Measurements from ENCODE around the gene ZNF813.
"Not testable (repeated sequence)": the region's sequence is repeated elsewhere in the genome, so short reads cannot be mapped to it uniquely, and the experiment has no call there.

The ZNF813 gene

GRCh38 chr19:53492153-53492552 is 24.6 kb downstream of the ZNF813 start:
- DNase-seq (ENCODE audit: low read depth, low spot score), result no peak
- H3K36me3 ChIP-seq (ENCODE audit: insufficient read depth, insufficient read length, low read length), result peaks cover 28% of the 10 kb centered on the region
- H3K9me3 ChIP-seq (ENCODE audit: insufficient read depth, low read length), result peaks cover 24% of the 10 kb centered on the region
- no peaks in the 10 kb centered on the region for H3K27me3 ChIP-seq (ENCODE audit: insufficient read depth, insufficient read length)
- no peak overlapping the region for H3K9ac ChIP-seq (ENCODE audit: insufficient read length, low read depth)
- TF ChIP-seq YY1 (IDR thresholded peaks at IDR 0.05; ENCODE audit: insufficient read depth, insufficient read length) (no peak), SUZ12 (IDR thresholded peaks at IDR 0.05; ENCODE audit: extremely low read depth, insufficient read depth, insufficient read length) (no peak), ZNF274 (IDR thresholded peaks at IDR 0.05; ENCODE audit: low read depth, low read length) (no peak)
- H3K4me1 ChIP-seq (ENCODE audit: insufficient read depth, insufficient read length), result no peaks in the 10 kb centered on the region
- H3K4me3 ChIP-seq (ENCODE audit: insufficient read length, low read depth), result no peak overlapping the region

DNA sequence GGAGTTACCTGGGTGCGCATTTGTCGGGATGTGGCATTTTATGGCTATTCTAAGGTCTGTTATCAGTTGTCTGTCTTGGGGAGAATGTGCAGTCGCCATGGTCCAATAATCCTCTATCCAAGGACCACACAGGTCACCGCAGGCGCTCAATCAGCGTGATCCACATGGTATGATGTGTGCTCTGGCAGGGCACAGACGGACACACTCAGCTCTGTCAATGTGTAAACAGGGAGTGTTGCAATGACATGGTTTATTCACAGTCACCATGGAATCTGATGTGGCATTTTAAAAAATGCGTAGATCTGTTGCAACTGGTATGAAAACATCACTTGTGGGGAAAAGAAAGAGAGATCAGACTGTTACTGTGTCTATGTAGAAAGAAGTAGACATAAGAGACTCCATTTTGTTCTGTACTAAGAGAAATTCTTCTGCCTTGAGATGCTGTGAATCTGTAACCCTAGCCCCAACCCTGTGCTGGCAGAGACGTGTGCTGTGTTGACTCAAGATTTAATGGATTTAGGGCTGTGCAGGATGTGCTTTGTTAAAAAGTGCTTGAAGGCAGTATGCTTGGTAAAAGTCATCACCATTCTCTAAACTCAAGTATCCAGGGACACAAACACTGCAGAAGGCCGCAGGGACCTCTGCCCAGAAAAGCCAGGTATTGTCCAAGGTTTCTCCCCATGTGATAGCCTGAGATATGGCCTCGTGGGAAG is 29.9 kb downstream of the ZNF813 start:
- H3K4me1 ChIP-seq (ENCODE audit: insufficient read depth, insufficient read length); H3K9me3 ChIP-seq (ENCODE audit: insufficient read depth, low read length); H3K36me3 ChIP-seq (ENCODE audit: insufficient read depth, insufficient read length, low read length); DNase-seq (ENCODE audit: low read depth, low spot score); H3K4me3 ChIP-seq (ENCODE audit: insufficient read length, low read depth); H3K27me3 ChIP-seq (ENCODE audit: insufficient read depth, insufficient read length); H3K9ac ChIP-seq (ENCODE audit: insufficient read length, low read depth): not testable (repeated sequence)

DNA sequence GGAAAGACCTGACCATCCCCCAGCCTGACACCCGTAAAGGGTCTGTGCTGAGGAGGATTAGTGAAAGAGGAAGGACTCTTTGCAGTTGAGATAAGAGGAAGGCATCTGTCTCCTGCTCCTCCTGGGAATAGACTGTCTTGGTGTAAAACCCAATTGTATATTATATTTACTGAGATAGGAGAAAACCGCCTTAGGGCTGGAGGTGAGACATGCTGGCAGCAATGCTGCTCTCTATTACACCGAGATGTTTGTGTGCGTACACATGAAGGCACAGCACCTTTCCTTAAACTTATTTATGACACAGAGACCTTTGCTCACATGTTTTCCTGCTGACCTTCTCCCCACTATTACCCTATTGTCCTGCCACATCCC is 30.5 kb downstream of the ZNF813 start:
- not testable (repeated sequence) for DNase-seq (ENCODE audit: low read depth, low spot score); H3K27me3 ChIP-seq (ENCODE audit: insufficient read depth, insufficient read length); H3K9me3 ChIP-seq (ENCODE audit: insufficient read depth, low read length); H3K36me3 ChIP-seq (ENCODE audit: insufficient read depth, insufficient read length, low read length); H3K4me3 ChIP-seq (ENCODE audit: insufficient read length, low read depth); H3K9ac ChIP-seq (ENCODE audit: insufficient read length, low read depth); H3K4me1 ChIP-seq (ENCODE audit: insufficient read depth, insufficient read length)

DNA sequence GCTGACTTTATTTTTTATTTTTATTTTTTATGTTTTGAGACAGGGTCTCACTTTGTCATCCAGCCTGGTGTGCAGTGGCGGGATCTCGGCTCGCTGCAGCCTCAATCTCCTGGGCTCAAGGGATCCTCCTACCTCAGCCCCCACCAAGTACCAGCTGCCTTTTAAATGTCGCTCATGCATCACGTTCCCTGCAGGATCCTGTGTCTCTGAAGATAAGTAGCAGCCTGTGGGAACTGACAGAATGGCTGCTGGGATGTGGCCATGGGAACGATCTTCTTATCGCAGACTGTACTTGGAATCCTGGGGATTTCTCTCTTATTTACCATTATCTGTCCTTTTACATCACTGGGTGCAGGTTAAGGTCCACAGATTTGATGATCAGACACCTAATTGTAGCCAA is 35.6 kb downstream of the ZNF813 start:
- DNase-seq (ENCODE audit: low read depth, low spot score); H3K36me3 ChIP-seq (ENCODE audit: insufficient read depth, insufficient read length, low read length); H3K27me3 ChIP-seq (ENCODE audit: insufficient read depth, insufficient read length); H3K4me1 ChIP-seq (ENCODE audit: insufficient read depth, insufficient read length); H3K4me3 ChIP-seq (ENCODE audit: insufficient read length, low read depth); H3K9me3 ChIP-seq (ENCODE audit: insufficient read depth, low read length); H3K9ac ChIP-seq (ENCODE audit: insufficient read length, low read depth): not testable (repeated sequence)

GRCh38 chr19:53503671-53504364 is 36.3 kb downstream of the ZNF813 start:
- H3K9me3 ChIP-seq (ENCODE audit: insufficient read depth, low read length); H3K27me3 ChIP-seq (ENCODE audit: insufficient read depth, insufficient read length); H3K4me1 ChIP-seq (ENCODE audit: insufficient read depth, insufficient read length); H3K9ac ChIP-seq (ENCODE audit: insufficient read length, low read depth); H3K36me3 ChIP-seq (ENCODE audit: insufficient read depth, insufficient read length, low read length); DNase-seq (ENCODE audit: low read depth, low spot score): not testable (repeated sequence)
- H3K4me3 ChIP-seq (ENCODE audit: insufficient read length, low read depth), result peak overlapping the region; percentile 11

- H3K4me3 ChIP-seq (ENCODE audit: insufficient read length, low read depth); DNase-seq (ENCODE audit: low read depth, low spot score); H3K9me3 ChIP-seq (ENCODE audit: insufficient read depth, low read length); H3K27me3 ChIP-seq (ENCODE audit: insufficient read depth, insufficient read length); H3K36me3 ChIP-seq (ENCODE audit: insufficient read depth, insufficient read length, low read length); H3K4me1 ChIP-seq (ENCODE audit: insufficient read depth, insufficient read length): not testable (repeated sequence)
- peak overlapping the region; percentile 56 for H3K9ac ChIP-seq (ENCODE audit: insufficient read length, low read depth)
Measured at GRCh38 chr19:53504365-53504703, 36.8 kb downstream of the ZNF813 start.

GRCh38 chr19:53504885-53505284 is 37.4 kb downstream of the ZNF813 start:
- no peak overlapping the region for H3K4me3 ChIP-seq (ENCODE audit: insufficient read length, low read depth)
- no peaks in the 10 kb centered on the region for H3K36me3 ChIP-seq (ENCODE audit: insufficient read depth, insufficient read length, low read length)
- no peaks in the 10 kb centered on the region for H3K9me3 ChIP-seq (ENCODE audit: insufficient read depth, low read length)
- H3K9ac ChIP-seq (ENCODE audit: insufficient read length, low read depth), result peak overlapping the region; percentile 56
- no peak for DNase-seq (ENCODE audit: low read depth, low spot score)
- no peaks in the 10 kb centered on the region for H3K27me3 ChIP-seq (ENCODE audit: insufficient read depth, insufficient read length)
- TF ChIP-seq SUZ12 (IDR thresholded peaks at IDR 0.05; ENCODE audit: extremely low read depth, insufficient read depth, insufficient read length), result no peak
- H3K4me1 ChIP-seq (ENCODE audit: insufficient read depth, insufficient read length), result peaks cover 2% of the 10 kb centered on the region

GRCh38 chr19:53506728-53507127 is 39.2 kb downstream of the ZNF813 start:
- Histone ChIP-seq H3K27me3 (ENCODE audit: insufficient read depth, insufficient read length) (no peaks in the 10 kb centered on the region), H3K4me3 (ENCODE audit: insufficient read length, low read depth) (no peak overlapping the region), H3K4me1 (ENCODE audit: insufficient read depth, insufficient read length) (peaks cover 2% of the 10 kb centered on the region), H3K36me3 (ENCODE audit: insufficient read depth, insufficient read length, low read length) (no peaks in the 10 kb centered on the region), H3K9me3 (ENCODE audit: insufficient read depth, low read length) (no peaks in the 10 kb centered on the region), H3K9ac (ENCODE audit: insufficient read length, low read depth) (no peak overlapping the region)
- DNase-seq (ENCODE audit: low read depth, low spot score), result no peak
- TF ChIP-seq ZNF274 (IDR thresholded peaks at IDR 0.05; ENCODE audit: low read depth, low read length), result no peak
- no peak for TF ChIP-seq YY1 (IDR thresholded peaks at IDR 0.05; ENCODE audit: insufficient read depth, insufficient read length)
- no peak for TF ChIP-seq SUZ12 (IDR thresholded peaks at IDR 0.05; ENCODE audit: extremely low read depth, insufficient read depth, insufficient read length)

Data from NT2/D1 (cell line).